HG03521 (cell line): Measurements from ENCODE around the gene ACAP3.
"Not testable (repeated sequence)": the region's sequence is repeated elsewhere in the genome, so short reads cannot be mapped to it uniquely, and the experiment has no call there.

Experiments used
- ATAC-seq: cut with Tn5 transposase; IDR thresholded peaks from one replicate; pipeline ENCODE4 v1.9.1; 2021; ENCODE audit warnings: mild to moderate bottlenecking, moderate library complexity; ENCODE audit not compliant: unreplicated experiment

ACAP3 gene

GRCh38 chr1:1248009-1248913 is 59.5 kb downstream of the ACAP3 start:
- not testable (repeated sequence) for ATAC-seq

GRCh38 chr1:1247341-1247913 is 60.3 kb downstream of the ACAP3 start:
- ATAC-seq: no peak

- no peak for ATAC-seq
These were observed 61.0 kb downstream of the ACAP3 start, which contains the start of gene C1QTNF12 for GRCh38 chr1:1246577-1247340. TSS of gene C1QTNF12 (minus strand) at chr1:1246722. CDS start at chr1:1246690, 32 bp downstream.

GRCh38 chr1:1245817-1246576 is 61.7 kb downstream of the ACAP3 start:
- no peak for ATAC-seq

GRCh38 chr1:1245178-1245816 is 62.4 kb downstream of the ACAP3 start:
- no peak for ATAC-seq

- no peak for ATAC-seq
These were observed 63.4 kb downstream of the ACAP3 start for GRCh38 chr1:1244192-1244811.

- no peak for ATAC-seq
These were observed 63.9 kb downstream of the ACAP3 start for GRCh38 chr1:1243807-1244191.

- ATAC-seq: no peak
These were observed 64.5 kb downstream of the ACAP3 start for GRCh38 chr1:1243266-1243660.

- ATAC-seq: no peak
These were observed 65.1 kb downstream of the ACAP3 start for GRCh38 chr1:1242461-1243265.
